HL-60 (cell line): Measurements from ENCODE around the gene FOXL3.

Experiments used
- GABPA ChIP-seq: IDR thresholded peaks from 2 replicates; pipeline ENCODE4 v1.6.1; 2012; ENCODE audit warnings: low read depth
- POLR2AphosphoS5 ChIP-seq: IDR thresholded peaks from 2 replicates; pipeline ENCODE4 v1.6.1; 2012; ENCODE audit warnings: low read depth
- SPI1 ChIP-seq: IDR thresholded peaks from 2 replicates; pipeline ENCODE4 v1.6.1; 2012; ENCODE audit warnings: low read depth, mild to moderate bottlenecking, borderline replicate concordance
- TF ChIP-seq, protein P1 (sequence below): IDR thresholded peaks from one replicate; pipeline ENCODE4 v1.5.1; 2011; ENCODE audit warnings: low read length, control low read depth, inconsistent platforms; ENCODE audit not compliant: insufficient read depth
- TF ChIP-seq, protein P2 (sequence below): IDR thresholded peaks from 2 replicates; pipeline ENCODE4 v1.6.1; 2012; ENCODE audit warnings: low read depth; ENCODE audit not compliant: insufficient replicate concordance

DNA sequence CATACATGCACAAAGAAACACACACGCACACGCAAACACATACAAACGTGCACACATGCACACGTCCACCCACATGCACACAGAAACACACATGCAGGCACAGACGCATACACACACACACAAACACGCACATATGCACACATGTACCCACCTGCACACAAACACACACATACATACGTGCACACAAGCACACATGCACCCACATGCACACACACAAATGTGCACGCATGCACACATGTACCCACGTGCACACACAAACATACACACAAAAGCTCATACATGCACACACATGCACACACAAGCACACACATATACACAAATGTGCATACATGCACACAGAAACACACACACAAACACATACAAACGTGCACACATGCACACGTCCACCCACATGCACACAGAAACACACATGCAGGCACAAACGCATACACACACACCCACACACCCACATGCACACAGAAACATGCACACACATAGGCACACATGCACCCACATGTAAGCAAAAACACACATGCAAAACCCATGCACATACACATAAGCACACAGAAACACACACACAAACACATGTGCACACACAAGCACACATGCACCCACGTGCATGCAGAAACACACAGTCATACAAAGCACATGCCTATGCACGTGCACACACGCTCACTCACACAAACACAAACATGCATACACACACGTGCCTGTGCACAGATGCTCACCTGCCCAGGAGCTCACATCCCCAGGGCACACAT, 44.8 kb downstream of the FOXL3 start:
- TF ChIP-seq, protein P1, sequence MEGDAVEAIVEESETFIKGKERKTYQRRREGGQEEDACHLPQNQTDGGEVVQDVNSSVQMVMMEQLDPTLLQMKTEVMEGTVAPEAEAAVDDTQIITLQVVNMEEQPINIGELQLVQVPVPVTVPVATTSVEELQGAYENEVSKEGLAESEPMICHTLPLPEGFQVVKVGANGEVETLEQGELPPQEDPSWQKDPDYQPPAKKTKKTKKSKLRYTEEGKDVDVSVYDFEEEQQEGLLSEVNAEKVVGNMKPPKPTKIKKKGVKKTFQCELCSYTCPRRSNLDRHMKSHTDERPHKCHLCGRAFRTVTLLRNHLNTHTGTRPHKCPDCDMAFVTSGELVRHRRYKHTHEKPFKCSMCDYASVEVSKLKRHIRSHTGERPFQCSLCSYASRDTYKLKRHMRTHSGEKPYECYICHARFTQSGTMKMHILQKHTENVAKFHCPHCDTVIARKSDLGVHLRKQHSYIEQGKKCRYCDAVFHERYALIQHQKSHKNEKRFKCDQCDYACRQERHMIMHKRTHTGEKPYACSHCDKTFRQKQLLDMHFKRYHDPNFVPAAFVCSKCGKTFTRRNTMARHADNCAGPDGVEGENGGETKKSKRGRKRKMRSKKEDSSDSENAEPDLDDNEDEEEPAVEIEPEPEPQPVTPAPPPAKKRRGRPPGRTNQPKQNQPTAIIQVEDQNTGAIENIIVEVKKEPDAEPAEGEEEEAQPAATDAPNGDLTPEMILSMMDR = no peak
- TF ChIP-seq, protein P2, sequence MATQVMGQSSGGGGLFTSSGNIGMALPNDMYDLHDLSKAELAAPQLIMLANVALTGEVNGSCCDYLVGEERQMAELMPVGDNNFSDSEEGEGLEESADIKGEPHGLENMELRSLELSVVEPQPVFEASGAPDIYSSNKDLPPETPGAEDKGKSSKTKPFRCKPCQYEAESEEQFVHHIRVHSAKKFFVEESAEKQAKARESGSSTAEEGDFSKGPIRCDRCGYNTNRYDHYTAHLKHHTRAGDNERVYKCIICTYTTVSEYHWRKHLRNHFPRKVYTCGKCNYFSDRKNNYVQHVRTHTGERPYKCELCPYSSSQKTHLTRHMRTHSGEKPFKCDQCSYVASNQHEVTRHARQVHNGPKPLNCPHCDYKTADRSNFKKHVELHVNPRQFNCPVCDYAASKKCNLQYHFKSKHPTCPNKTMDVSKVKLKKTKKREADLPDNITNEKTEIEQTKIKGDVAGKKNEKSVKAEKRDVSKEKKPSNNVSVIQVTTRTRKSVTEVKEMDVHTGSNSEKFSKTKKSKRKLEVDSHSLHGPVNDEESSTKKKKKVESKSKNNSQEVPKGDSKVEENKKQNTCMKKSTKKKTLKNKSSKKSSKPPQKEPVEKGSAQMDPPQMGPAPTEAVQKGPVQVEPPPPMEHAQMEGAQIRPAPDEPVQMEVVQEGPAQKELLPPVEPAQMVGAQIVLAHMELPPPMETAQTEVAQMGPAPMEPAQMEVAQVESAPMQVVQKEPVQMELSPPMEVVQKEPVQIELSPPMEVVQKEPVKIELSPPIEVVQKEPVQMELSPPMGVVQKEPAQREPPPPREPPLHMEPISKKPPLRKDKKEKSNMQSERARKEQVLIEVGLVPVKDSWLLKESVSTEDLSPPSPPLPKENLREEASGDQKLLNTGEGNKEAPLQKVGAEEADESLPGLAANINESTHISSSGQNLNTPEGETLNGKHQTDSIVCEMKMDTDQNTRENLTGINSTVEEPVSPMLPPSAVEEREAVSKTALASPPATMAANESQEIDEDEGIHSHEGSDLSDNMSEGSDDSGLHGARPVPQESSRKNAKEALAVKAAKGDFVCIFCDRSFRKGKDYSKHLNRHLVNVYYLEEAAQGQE = no peak
- TF ChIP-seq GABPA (no peak), POLR2AphosphoS5 (no peak), SPI1 (no peak)
